Adipocyte (in vitro differentiated cells): ENCODE results near the gene ENTPD2.

ENCODE experiments used
- DNase-seq: peaks from one replicate; pipeline ENCODE4 v3.0.0-alpha.2; 2015; ENCODE audit warnings: low read depth
- H3K27me3 ChIP-seq: replicated peaks from 2 replicates; pipeline ENCODE4 v1.7.0; 2013; ENCODE audit warnings: mild to moderate bottlenecking, low read length, moderate library complexity; ENCODE audit not compliant: control insufficient read depth, insufficient read depth
- H3K36me3 ChIP-seq: 2 replicates; pipeline ENCODE4 v1.7.0; 2013; ENCODE audit warnings: low read length, mild to moderate bottlenecking, moderate library complexity; ENCODE audit not compliant: control insufficient read depth, insufficient read depth, severe bottlenecking
- H3K4me1 ChIP-seq: 2 replicates; pipeline ENCODE4 v1.7.0; 2013; ENCODE audit warnings: mild to moderate bottlenecking, low read length, moderate library complexity; ENCODE audit not compliant: control insufficient read depth, insufficient read depth
- H3K4me3 ChIP-seq: 2 replicates; pipeline ENCODE4 v1.7.0; 2013; ENCODE audit warnings: mild to moderate bottlenecking, low read length, moderate library complexity
- H3K9ac ChIP-seq: 2 replicates; pipeline ENCODE4 v1.7.0; 2013; ENCODE audit warnings: mild to moderate bottlenecking, low read length, moderate library complexity
- H3K9me3 ChIP-seq: 2 replicates; pipeline ENCODE4 v1.7.0; 2013; ENCODE audit warnings: mild to moderate bottlenecking, low read length, moderate library complexity; ENCODE audit not compliant: control insufficient read depth

ENTPD2 gene

GRCh38 chr9:137077758-137078693 is 24.2 kb upstream of the ENTPD2 start:
- Histone ChIP-seq H3K27me3 (no peaks in the 10 kb centered on the region), H3K4me3 (peak overlapping the region; percentile 81), H3K36me3 (peaks cover 27% of the 10 kb centered on the region), H3K9ac (peak overlapping the region; percentile 84), H3K4me1 (peaks cover 11% of the 10 kb centered on the region), H3K9me3 (no peaks in the 10 kb centered on the region)
- peak; percentile 28 for DNase-seq

GRCh38 chr9:137077010-137077747 is 23.3 kb upstream of the ENTPD2 start, which contains the start of gene UAP1L1:
Gene UAP1L1, plus strand, starts transcription at chr9:137077517. Its CDS starts 16 bp downstream, at chr9:137077533.
- no peaks in the 10 kb centered on the region for H3K27me3 ChIP-seq
- H3K9ac ChIP-seq: peak within 1 kb of the TSS; percentile 84
- H3K9me3 ChIP-seq: no peaks in the 10 kb centered on the region
- peak; percentile 73 for DNase-seq
- H3K36me3 ChIP-seq: peaks cover 24% of the 10 kb centered on the region
- H3K4me3 ChIP-seq: peak within 1 kb of the TSS; percentile 81
- peaks cover 6% of the 10 kb centered on the region for H3K4me1 ChIP-seq

- no peak for DNase-seq
- peak overlapping the region; percentile 78 for H3K9ac ChIP-seq
- H3K36me3 ChIP-seq: peaks cover 21% of the 10 kb centered on the region
- peaks cover 6% of the 10 kb centered on the region for H3K4me1 ChIP-seq
- no peaks in the 10 kb centered on the region for H3K27me3 ChIP-seq
- peak overlapping the region; percentile 27 for H3K4me3 ChIP-seq
- H3K9me3 ChIP-seq: no peaks in the 10 kb centered on the region
These were observed 22.8 kb upstream of the ENTPD2 start for GRCh38 chr9:137076636-137077009.

- H3K4me1 ChIP-seq: peaks cover 6% of the 10 kb centered on the region
- no peak for DNase-seq
- H3K9me3 ChIP-seq: no peaks in the 10 kb centered on the region
- peaks cover 11% of the 10 kb centered on the region for H3K36me3 ChIP-seq
- no peak overlapping the region for H3K4me3 ChIP-seq
- no peak overlapping the region for H3K9ac ChIP-seq
- no peaks in the 10 kb centered on the region for H3K27me3 ChIP-seq
These were observed 21.5 kb upstream of the ENTPD2 start for GRCh38 chr9:137075275-137075775.

GRCh38 chr9:137074657-137075274 is 20.9 kb upstream of the ENTPD2 start:
- Histone ChIP-seq H3K27me3 (no peaks in the 10 kb centered on the region), H3K4me1 (peaks cover 6% of the 10 kb centered on the region), H3K9ac (no peak overlapping the region), H3K36me3 (peaks cover 6% of the 10 kb centered on the region), H3K4me3 (no peak overlapping the region), H3K9me3 (no peaks in the 10 kb centered on the region)
- DNase-seq: no peak

GRCh38 chr9:137073992-137074399 is 20.1 kb upstream of the ENTPD2 start:
- no peak for DNase-seq
- Histone ChIP-seq H3K4me1 (peaks cover 6% of the 10 kb centered on the region), H3K27me3 (peaks cover 4% of the 10 kb centered on the region), H3K9me3 (no peaks in the 10 kb centered on the region), H3K4me3 (no peak overlapping the region), H3K36me3 (no peaks in the 10 kb centered on the region), H3K9ac (no peak overlapping the region)

- Histone ChIP-seq H3K36me3 (no peaks in the 10 kb centered on the region), H3K27me3 (peaks cover 5% of the 10 kb centered on the region), H3K9me3 (no peaks in the 10 kb centered on the region), H3K4me1 (no peaks in the 10 kb centered on the region), H3K9ac (no peak overlapping the region), H3K4me3 (no peak overlapping the region)
- DNase-seq: no peak
These were observed 17.4 kb upstream of the ENTPD2 start for GRCh38 chr9:137071282-137071681.

GRCh38 chr9:137070906-137071275 is 17.0 kb upstream of the ENTPD2 start:
- H3K4me3 ChIP-seq: peak overlapping the region; percentile 61
- H3K4me1 ChIP-seq: no peaks in the 10 kb centered on the region
- H3K27me3 ChIP-seq: peaks cover 5% of the 10 kb centered on the region
- DNase-seq: no peak
- H3K36me3 ChIP-seq: no peaks in the 10 kb centered on the region
- H3K9me3 ChIP-seq: no peaks in the 10 kb centered on the region
- H3K9ac ChIP-seq: no peak overlapping the region

- Histone ChIP-seq H3K27me3 (peaks cover 5% of the 10 kb centered on the region), H3K4me1 (no peaks in the 10 kb centered on the region), H3K9ac (no peak within 1 kb of the TSS), H3K4me3 (peak within 1 kb of the TSS; percentile 61), H3K36me3 (no peaks in the 10 kb centered on the region), H3K9me3 (no peaks in the 10 kb centered on the region)
- DNase-seq: peak; percentile 94
These were observed 16.5 kb upstream of the ENTPD2 start, which contains the start of gene SAPCD2 for GRCh38 chr9:137070201-137070905. Gene SAPCD2, minus strand, starts transcription at chr9:137070557. Its CDS starts 97 bp downstream, at chr9:137070460.

GRCh38 chr9:137069508-137070091 is 15.7 kb upstream of the ENTPD2 start:
- DNase-seq: no peak
- no peak overlapping the region for H3K9ac ChIP-seq
- H3K9me3 ChIP-seq: no peaks in the 10 kb centered on the region
- no peaks in the 10 kb centered on the region for H3K36me3 ChIP-seq
- no peaks in the 10 kb centered on the region for H3K4me1 ChIP-seq
- no peak overlapping the region for H3K4me3 ChIP-seq
- peaks cover 5% of the 10 kb centered on the region for H3K27me3 ChIP-seq
